Measurements from ENCODE around the gene TESK2.
"Not testable (repeated sequence)": the region's sequence is repeated elsewhere in the genome, so short reads cannot be mapped to it uniquely, and the experiment has no call there.

DNA sequence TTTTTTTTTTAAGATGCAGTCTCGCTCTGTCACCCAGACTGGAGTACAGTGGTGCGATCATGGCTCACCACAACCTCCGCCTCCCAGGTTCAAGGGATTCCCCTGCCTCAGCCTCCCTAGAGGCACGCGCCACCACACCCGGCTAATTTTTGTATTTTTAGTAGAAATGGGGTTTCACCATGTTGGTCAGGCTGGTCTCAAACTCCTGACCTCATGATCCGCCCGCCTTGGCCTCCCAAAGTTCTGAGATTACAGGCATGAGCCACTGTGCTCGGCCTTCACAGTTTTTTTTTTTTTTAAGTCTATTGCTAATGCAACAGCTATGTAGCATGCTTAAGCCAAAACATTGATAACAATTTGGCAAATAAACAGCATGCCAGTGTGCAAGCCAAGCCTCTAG, 23.6 kb downstream of the TESK2 start:
- TF ChIP-seq POLR2A (IDR thresholded peaks at IDR 0.05; ENCODE audit: insufficient read depth in 1 of 2, low read depth in 2 of 2, low read length in 2 of 2); ETV5 (CRISPR knock-in tag; IDR thresholded peaks at IDR 0.05; ENCODE audit: borderline replicate concordance); RCOR2 (CRISPR knock-in tag; IDR thresholded peaks at IDR 0.05); PCBP1 (IDR thresholded peaks at IDR 0.05; ENCODE audit: borderline replicate concordance, low read depth, low read length); EZH2 (conservative IDR thresholded peaks at IDR 0.05; ENCODE audit: low read depth, low read length); PAX8 (CRISPR knock-in tag; IDR thresholded peaks at IDR 0.05; ENCODE audit: borderline replicate concordance); KAT8 (CRISPR knock-in tag; IDR thresholded peaks at IDR 0.05); CREB1 (IDR thresholded peaks at IDR 0.05); CREB1 (CRISPR knock-in tag; IDR thresholded peaks at IDR 0.05); ZNF629 (CRISPR knock-in tag; conservative IDR thresholded peaks at IDR 0.05): not testable (repeated sequence)
- TF ChIP-seq, protein P1, sequence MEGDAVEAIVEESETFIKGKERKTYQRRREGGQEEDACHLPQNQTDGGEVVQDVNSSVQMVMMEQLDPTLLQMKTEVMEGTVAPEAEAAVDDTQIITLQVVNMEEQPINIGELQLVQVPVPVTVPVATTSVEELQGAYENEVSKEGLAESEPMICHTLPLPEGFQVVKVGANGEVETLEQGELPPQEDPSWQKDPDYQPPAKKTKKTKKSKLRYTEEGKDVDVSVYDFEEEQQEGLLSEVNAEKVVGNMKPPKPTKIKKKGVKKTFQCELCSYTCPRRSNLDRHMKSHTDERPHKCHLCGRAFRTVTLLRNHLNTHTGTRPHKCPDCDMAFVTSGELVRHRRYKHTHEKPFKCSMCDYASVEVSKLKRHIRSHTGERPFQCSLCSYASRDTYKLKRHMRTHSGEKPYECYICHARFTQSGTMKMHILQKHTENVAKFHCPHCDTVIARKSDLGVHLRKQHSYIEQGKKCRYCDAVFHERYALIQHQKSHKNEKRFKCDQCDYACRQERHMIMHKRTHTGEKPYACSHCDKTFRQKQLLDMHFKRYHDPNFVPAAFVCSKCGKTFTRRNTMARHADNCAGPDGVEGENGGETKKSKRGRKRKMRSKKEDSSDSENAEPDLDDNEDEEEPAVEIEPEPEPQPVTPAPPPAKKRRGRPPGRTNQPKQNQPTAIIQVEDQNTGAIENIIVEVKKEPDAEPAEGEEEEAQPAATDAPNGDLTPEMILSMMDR (CRISPR knock-in tag; IDR thresholded peaks at IDR 0.05) = not testable (repeated sequence)
- TF ChIP-seq, protein P2, sequence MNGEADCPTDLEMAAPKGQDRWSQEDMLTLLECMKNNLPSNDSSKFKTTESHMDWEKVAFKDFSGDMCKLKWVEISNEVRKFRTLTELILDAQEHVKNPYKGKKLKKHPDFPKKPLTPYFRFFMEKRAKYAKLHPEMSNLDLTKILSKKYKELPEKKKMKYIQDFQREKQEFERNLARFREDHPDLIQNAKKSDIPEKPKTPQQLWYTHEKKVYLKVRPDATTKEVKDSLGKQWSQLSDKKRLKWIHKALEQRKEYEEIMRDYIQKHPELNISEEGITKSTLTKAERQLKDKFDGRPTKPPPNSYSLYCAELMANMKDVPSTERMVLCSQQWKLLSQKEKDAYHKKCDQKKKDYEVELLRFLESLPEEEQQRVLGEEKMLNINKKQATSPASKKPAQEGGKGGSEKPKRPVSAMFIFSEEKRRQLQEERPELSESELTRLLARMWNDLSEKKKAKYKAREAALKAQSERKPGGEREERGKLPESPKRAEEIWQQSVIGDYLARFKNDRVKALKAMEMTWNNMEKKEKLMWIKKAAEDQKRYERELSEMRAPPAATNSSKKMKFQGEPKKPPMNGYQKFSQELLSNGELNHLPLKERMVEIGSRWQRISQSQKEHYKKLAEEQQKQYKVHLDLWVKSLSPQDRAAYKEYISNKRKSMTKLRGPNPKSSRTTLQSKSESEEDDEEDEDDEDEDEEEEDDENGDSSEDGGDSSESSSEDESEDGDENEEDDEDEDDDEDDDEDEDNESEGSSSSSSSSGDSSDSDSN (CRISPR knock-in tag; IDR thresholded peaks at IDR 0.05) = not testable (repeated sequence)
- TF ChIP-seq, protein P3, sequence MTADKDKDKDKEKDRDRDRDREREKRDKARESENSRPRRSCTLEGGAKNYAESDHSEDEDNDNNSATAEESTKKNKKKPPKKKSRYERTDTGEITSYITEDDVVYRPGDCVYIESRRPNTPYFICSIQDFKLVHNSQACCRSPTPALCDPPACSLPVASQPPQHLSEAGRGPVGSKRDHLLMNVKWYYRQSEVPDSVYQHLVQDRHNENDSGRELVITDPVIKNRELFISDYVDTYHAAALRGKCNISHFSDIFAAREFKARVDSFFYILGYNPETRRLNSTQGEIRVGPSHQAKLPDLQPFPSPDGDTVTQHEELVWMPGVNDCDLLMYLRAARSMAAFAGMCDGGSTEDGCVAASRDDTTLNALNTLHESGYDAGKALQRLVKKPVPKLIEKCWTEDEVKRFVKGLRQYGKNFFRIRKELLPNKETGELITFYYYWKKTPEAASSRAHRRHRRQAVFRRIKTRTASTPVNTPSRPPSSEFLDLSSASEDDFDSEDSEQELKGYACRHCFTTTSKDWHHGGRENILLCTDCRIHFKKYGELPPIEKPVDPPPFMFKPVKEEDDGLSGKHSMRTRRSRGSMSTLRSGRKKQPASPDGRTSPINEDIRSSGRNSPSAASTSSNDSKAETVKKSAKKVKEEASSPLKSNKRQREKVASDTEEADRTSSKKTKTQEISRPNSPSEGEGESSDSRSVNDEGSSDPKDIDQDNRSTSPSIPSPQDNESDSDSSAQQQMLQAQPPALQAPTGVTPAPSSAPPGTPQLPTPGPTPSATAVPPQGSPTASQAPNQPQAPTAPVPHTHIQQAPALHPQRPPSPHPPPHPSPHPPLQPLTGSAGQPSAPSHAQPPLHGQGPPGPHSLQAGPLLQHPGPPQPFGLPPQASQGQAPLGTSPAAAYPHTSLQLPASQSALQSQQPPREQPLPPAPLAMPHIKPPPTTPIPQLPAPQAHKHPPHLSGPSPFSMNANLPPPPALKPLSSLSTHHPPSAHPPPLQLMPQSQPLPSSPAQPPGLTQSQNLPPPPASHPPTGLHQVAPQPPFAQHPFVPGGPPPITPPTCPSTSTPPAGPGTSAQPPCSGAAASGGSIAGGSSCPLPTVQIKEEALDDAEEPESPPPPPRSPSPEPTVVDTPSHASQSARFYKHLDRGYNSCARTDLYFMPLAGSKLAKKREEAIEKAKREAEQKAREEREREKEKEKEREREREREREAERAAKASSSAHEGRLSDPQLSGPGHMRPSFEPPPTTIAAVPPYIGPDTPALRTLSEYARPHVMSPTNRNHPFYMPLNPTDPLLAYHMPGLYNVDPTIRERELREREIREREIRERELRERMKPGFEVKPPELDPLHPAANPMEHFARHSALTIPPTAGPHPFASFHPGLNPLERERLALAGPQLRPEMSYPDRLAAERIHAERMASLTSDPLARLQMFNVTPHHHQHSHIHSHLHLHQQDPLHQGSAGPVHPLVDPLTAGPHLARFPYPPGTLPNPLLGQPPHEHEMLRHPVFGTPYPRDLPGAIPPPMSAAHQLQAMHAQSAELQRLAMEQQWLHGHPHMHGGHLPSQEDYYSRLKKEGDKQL (CRISPR knock-in tag; IDR thresholded peaks at IDR 0.05; ENCODE audit: low read depth) = not testable (repeated sequence)
- TF ChIP-seq, protein P4, sequence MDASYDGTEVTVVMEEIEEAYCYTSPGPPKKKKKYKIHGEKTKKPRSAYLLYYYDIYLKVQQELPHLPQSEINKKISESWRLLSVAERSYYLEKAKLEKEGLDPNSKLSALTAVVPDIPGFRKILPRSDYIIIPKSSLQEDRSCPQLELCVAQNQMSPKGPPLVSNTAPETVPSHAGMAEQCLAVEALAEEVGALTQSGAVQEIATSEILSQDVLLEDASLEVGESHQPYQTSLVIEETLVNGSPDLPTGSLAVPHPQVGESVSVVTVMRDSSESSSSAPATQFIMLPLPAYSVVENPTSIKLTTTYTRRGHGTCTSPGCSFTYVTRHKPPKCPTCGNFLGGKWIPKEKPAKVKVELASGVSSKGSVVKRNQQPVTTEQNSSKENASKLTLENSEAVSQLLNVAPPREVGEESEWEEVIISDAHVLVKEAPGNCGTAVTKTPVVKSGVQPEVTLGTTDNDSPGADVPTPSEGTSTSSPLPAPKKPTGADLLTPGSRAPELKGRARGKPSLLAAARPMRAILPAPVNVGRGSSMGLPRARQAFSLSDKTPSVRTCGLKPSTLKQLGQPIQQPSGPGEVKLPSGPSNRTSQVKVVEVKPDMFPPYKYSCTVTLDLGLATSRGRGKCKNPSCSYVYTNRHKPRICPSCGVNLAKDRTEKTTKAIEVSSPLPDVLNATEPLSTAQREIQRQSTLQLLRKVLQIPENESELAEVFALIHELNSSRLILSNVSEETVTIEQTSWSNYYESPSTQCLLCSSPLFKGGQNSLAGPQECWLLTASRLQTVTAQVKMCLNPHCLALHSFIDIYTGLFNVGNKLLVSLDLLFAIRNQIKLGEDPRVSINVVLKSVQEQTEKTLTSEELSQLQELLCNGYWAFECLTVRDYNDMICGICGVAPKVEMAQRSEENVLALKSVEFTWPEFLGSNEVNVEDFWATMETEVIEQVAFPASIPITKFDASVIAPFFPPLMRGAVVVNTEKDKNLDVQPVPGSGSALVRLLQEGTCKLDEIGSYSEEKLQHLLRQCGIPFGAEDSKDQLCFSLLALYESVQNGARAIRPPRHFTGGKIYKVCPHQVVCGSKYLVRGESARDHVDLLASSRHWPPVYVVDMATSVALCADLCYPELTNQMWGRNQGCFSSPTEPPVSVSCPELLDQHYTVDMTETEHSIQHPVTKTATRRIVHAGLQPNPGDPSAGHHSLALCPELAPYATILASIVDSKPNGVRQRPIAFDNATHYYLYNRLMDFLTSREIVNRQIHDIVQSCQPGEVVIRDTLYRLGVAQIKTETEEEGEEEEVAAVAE (CRISPR knock-in tag; IDR thresholded peaks at IDR 0.05; ENCODE audit: borderline replicate concordance) = not testable (repeated sequence)
